Mononuclear cell (primary cell): ENCODE measurements around the gene PYGB. TPM values are rescaled to one million over a fixed set of nuclear protein-coding genes. Genes with fewer than 3 reads are reported as not detected.
"Not testable (repeated sequence)": the region's sequence is repeated elsewhere in the genome, so short reads cannot be mapped to it uniquely, and the experiment has no call there.

Experiments used
- H3K27me3 ChIP-seq: 2 replicates; pipeline ENCODE4 v1.6.0; 2011; ENCODE audit warnings: low read length, control low read depth; ENCODE audit not compliant: insufficient read depth
- H3K4me1 ChIP-seq: 2 replicates; pipeline ENCODE4 v1.5.1; 2011; ENCODE audit warnings: mild to moderate bottlenecking, low read length, control low read depth; ENCODE audit not compliant: insufficient read depth
- H3K4me3 ChIP-seq: 2 replicates; pipeline ENCODE4 v1.5.1; 2011; ENCODE audit warnings: mild to moderate bottlenecking, low read length, moderate library complexity
- H3K9me3 ChIP-seq: 2 replicates; pipeline ENCODE4 v1.5.1; 2011; ENCODE audit warnings: low read depth, mild to moderate bottlenecking, control low read depth, low read length
- total RNA-seq: library from RNA; depleted of rRNA; stranded (reverse); fragments of >200 nt; gene quantifications from one replicate; pipeline ENCODE4 v1.2.3, GENCODE V29; 2012

PYGB gene
- total RNA-seq, 1 donor: 24.8 TPM

- peaks cover 14% of the 10 kb centered on the region for H3K4me1 ChIP-seq
- not testable (repeated sequence) for H3K4me3 ChIP-seq, H3K27me3 ChIP-seq, H3K9me3 ChIP-seq
Measured at GRCh38 chr20:25234009-25234849, 13.7 kb upstream of the PYGB start.

- Histone ChIP-seq H3K9me3 (no peaks in the 10 kb centered on the region), H3K4me3 (no peak overlapping the region), H3K27me3 (no peaks in the 10 kb centered on the region), H3K4me1 (peaks cover 14% of the 10 kb centered on the region)
Measured at GRCh38 chr20:25236450-25237304, 11.2 kb upstream of the PYGB start.

GRCh38 chr20:25237610-25238318, 10.1 kb upstream of the PYGB start:
- peaks cover 14% of the 10 kb centered on the region for H3K4me1 ChIP-seq
- H3K4me3 ChIP-seq: no peak overlapping the region
- no peaks in the 10 kb centered on the region for H3K9me3 ChIP-seq
- H3K27me3 ChIP-seq: no peaks in the 10 kb centered on the region

- peaks cover 14% of the 10 kb centered on the region for H3K4me1 ChIP-seq
- H3K27me3 ChIP-seq: no peaks in the 10 kb centered on the region
- no peaks in the 10 kb centered on the region for H3K9me3 ChIP-seq
- H3K4me3 ChIP-seq: no peak overlapping the region
Measured at GRCh38 chr20:25238319-25239037, 9.4 kb upstream of the PYGB start.

GRCh38 chr20:25239387-25240370, 8.2 kb upstream of the PYGB start:
- H3K4me1 ChIP-seq: peaks cover 14% of the 10 kb centered on the region
- no peaks in the 10 kb centered on the region for H3K27me3 ChIP-seq
- H3K4me3 ChIP-seq: no peak overlapping the region
- H3K9me3 ChIP-seq: no peaks in the 10 kb centered on the region

- H3K27me3 ChIP-seq, H3K9me3 ChIP-seq, H3K4me3 ChIP-seq: not testable (repeated sequence)
- H3K4me1 ChIP-seq: peaks cover 14% of the 10 kb centered on the region
Measured at GRCh38 chr20:25240851-25241658, 6.8 kb upstream of the PYGB start.

- peaks cover 14% of the 10 kb centered on the region for H3K4me1 ChIP-seq
- not testable (repeated sequence) for H3K4me3 ChIP-seq, H3K27me3 ChIP-seq, H3K9me3 ChIP-seq
Measured at GRCh38 chr20:25241659-25241955, 6.3 kb upstream of the PYGB start.

GRCh38 chr20:25242231-25242630, 5.7 kb upstream of the PYGB start:
- no peaks in the 10 kb centered on the region for H3K9me3 ChIP-seq
- no peak overlapping the region for H3K4me3 ChIP-seq
- H3K4me1 ChIP-seq: peaks cover 19% of the 10 kb centered on the region
- no peaks in the 10 kb centered on the region for H3K27me3 ChIP-seq

- Histone ChIP-seq H3K9me3 (no peaks in the 10 kb centered on the region), H3K4me1 (peaks cover 12% of the 10 kb centered on the region), H3K27me3 (no peaks in the 10 kb centered on the region), H3K4me3 (no peak overlapping the region)
Measured at GRCh38 chr20:25243416-25243979, 4.4 kb upstream of the PYGB start.

- Histone ChIP-seq H3K9me3 (no peaks in the 10 kb centered on the region), H3K4me3 (no peak overlapping the region), H3K27me3 (no peaks in the 10 kb centered on the region), H3K4me1 (peaks cover 25% of the 10 kb centered on the region)
Measured at GRCh38 chr20:25244976-25245375, 2.9 kb upstream of the PYGB start.

- Histone ChIP-seq H3K4me3 (no peak overlapping the region), H3K9me3 (no peaks in the 10 kb centered on the region), H3K27me3 (no peaks in the 10 kb centered on the region), H3K4me1 (peaks cover 30% of the 10 kb centered on the region)
Measured at GRCh38 chr20:25245461-25245860, 2.4 kb upstream of the PYGB start.

GRCh38 chr20:25246182-25246999, 1.5 kb upstream of the PYGB start:
- peaks cover 35% of the 10 kb centered on the region for H3K4me1 ChIP-seq
- H3K27me3 ChIP-seq: no peaks in the 10 kb centered on the region
- no peak overlapping the region for H3K4me3 ChIP-seq
- no peaks in the 10 kb centered on the region for H3K9me3 ChIP-seq
